ENCODE data around the gene VWF.

VWF gene

DNA sequence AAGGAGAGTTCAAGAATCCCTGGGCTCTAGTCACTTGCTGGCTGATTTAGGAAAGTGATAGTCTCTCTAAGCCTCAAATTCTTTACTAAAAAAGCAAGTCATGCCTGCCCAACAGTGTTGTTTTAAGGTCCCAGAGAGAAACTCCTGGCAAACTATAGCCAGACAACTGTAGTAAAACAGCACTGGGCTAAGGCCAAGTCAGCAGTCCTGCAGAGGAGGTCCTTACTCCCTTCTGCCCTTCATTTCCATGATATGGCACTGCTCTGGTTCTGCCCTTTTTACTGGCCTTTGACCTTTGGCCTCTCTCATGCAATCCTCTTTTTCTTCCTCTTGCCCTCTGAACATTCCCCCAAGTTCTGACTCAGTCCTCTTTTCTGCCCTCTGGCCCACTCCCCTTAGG is 74.9 kb downstream of the VWF start:
- H3K9ac ChIP-seq (ENCODE audit: low read length) = peak overlapping the region; percentile 26
- H3K4me3 ChIP-seq (ENCODE audit: insufficient read depth in 1 of 2, low read depth in 1 of 2, low read length in 2 of 2) = no peak overlapping the region
- H2BK120ac ChIP-seq (ENCODE audit: low read depth, low read length) = no peak overlapping the region
- H3K27me3 ChIP-seq (ENCODE audit: control insufficient read depth in 1 of 2, insufficient read depth in 1 of 2, low read length in 2 of 2) = no peaks in the 10 kb centered on the region
- no peak overlapping the region for H2BK12ac ChIP-seq (ENCODE audit: low read length in 2 of 2)
- H3K79me1 ChIP-seq (replicated peaks; ENCODE audit: low read length, poor library complexity, severe bottlenecking) = no peaks in the 10 kb centered on the region
- no peaks in the 10 kb centered on the region for H3K36me3 ChIP-seq (ENCODE audit: control insufficient read depth in 1 of 2, insufficient read depth in 2 of 2, low read depth in 1 of 2, low read length in 2 of 2)
- H3K27ac ChIP-seq (ENCODE audit: low read length, poor library complexity, severe bottlenecking) = no peak overlapping the region
- no peak overlapping the region for H3K14ac ChIP-seq (ENCODE audit: low read length in 2 of 2)
- no peak for DNase-seq
- no peak overlapping the region for H3K4ac ChIP-seq (ENCODE audit: low read depth in 1 of 2, low read length in 2 of 2)
- no peak overlapping the region for H4K8ac ChIP-seq (ENCODE audit: low read length)
- no peaks in the 10 kb centered on the region for H3K9me3 ChIP-seq (ENCODE audit: control insufficient read depth, low read length)
- no peak overlapping the region for H2BK15ac ChIP-seq (ENCODE audit: low read depth, poor library complexity, severe bottlenecking)
- no peak overlapping the region for H2BK5ac ChIP-seq (ENCODE audit: low read depth, low read length, poor library complexity, severe bottlenecking)
- peak overlapping the region; percentile 27 for H2AK5ac ChIP-seq (ENCODE audit: low read length, severe bottlenecking)
- H3K4me2 ChIP-seq (ENCODE audit: low read length, poor library complexity, severe bottlenecking) = no peak overlapping the region
- no peak overlapping the region for H2AFZ ChIP-seq (ENCODE audit: low read depth, low read length)
- peaks cover 13% of the 10 kb centered on the region for H3K4me1 ChIP-seq (ENCODE audit: control insufficient read depth, insufficient read depth, low read depth, low read length)
- H3K23ac ChIP-seq (ENCODE audit: low read length in 2 of 2) = no peak overlapping the region
- H3K18ac ChIP-seq (ENCODE audit: low read depth in 1 of 2, low read length in 2 of 2) = no peak overlapping the region
- H4K91ac ChIP-seq (ENCODE audit: low read length) = no peak overlapping the region

DNA sequence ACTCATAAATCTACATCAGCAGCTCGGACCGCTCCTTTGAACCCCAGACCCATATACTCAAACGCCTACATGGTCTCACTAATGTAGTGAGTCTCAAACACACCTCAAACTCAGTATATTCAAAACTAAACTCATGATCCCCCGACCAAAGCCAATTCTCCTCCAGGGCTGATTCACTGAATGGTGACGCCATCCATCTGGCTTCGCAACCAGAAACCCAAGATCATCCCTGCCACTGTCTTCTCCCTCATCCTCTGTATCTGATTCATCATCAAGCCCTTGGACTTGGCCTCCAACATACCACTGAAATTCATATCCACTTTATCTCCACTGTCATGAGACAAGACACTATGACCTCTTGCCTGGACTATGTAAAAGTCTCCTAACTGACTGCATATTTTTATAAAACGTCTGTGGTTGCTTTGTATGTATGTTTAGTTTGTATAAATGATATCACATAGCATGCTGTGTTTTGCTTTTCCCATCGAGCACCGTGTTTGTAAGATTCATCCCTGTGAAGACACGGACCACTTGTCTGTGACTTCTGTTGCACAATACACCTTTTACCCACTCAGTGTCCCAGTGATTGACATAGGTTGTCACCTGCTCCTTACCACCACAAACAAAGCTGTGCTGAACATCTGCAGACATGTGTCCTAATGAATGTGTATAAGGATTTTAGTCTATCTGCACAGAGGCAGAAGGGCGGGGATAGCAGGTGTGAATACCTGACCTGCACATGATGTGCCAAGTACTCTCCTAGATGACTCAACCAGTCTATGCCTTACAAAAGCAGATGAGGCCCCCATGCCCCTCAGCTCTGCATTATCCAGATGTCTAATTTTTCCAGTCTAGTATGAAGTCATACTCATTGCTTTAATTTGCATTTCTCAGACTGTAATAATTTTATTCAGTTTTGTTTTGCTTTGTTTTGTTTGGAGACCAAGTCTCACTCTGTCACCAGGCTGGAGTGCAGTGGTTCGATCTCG is 76.9 kb downstream of the VWF start:
- no peak overlapping the region for H3K23ac ChIP-seq (ENCODE audit: low read length in 2 of 2)
- H2BK120ac ChIP-seq (ENCODE audit: low read depth, low read length) = no peak overlapping the region
- H3K4me3 ChIP-seq (ENCODE audit: insufficient read depth in 1 of 2, low read depth in 1 of 2, low read length in 2 of 2) = no peak overlapping the region
- no peak overlapping the region for H2BK15ac ChIP-seq (ENCODE audit: low read depth, poor library complexity, severe bottlenecking)
- H3K36me3 ChIP-seq (ENCODE audit: control insufficient read depth in 1 of 2, insufficient read depth in 2 of 2, low read depth in 1 of 2, low read length in 2 of 2) = no peaks in the 10 kb centered on the region
- H3K4me2 ChIP-seq (ENCODE audit: low read length, poor library complexity, severe bottlenecking) = no peak overlapping the region
- no peak overlapping the region for H2BK5ac ChIP-seq (ENCODE audit: low read depth, low read length, poor library complexity, severe bottlenecking)
- WGBS = 79% methylated on average over 13 of the region's 13 CpGs
- no peak overlapping the region for H3K18ac ChIP-seq (ENCODE audit: low read depth in 1 of 2, low read length in 2 of 2)
- H3K14ac ChIP-seq (ENCODE audit: low read length in 2 of 2) = no peak overlapping the region
- no peak overlapping the region for H3K4ac ChIP-seq (ENCODE audit: low read depth in 1 of 2, low read length in 2 of 2)
- H3K9ac ChIP-seq (ENCODE audit: low read length) = peak overlapping the region; percentile 71
- DNase-seq = peak; percentile 75
- peaks cover 10% of the 10 kb centered on the region for H3K4me1 ChIP-seq (ENCODE audit: control insufficient read depth, insufficient read depth, low read depth, low read length)
- no peaks in the 10 kb centered on the region for H3K27me3 ChIP-seq (ENCODE audit: control insufficient read depth in 1 of 2, insufficient read depth in 1 of 2, low read length in 2 of 2)
- H3K9me3 ChIP-seq (ENCODE audit: control insufficient read depth, low read length) = no peaks in the 10 kb centered on the region
- no peak overlapping the region for H3K27ac ChIP-seq (ENCODE audit: low read length, poor library complexity, severe bottlenecking)
- no peak overlapping the region for H2AFZ ChIP-seq (ENCODE audit: low read depth, low read length)
- H3K79me1 ChIP-seq (replicated peaks; ENCODE audit: low read length, poor library complexity, severe bottlenecking) = no peaks in the 10 kb centered on the region
- no peak overlapping the region for H4K8ac ChIP-seq (ENCODE audit: low read length)
- H2BK12ac ChIP-seq (ENCODE audit: low read length in 2 of 2) = no peak overlapping the region
- H2AK5ac ChIP-seq (ENCODE audit: low read length, severe bottlenecking) = no peak overlapping the region
- no peak overlapping the region for H4K91ac ChIP-seq (ENCODE audit: low read length)

DNA sequence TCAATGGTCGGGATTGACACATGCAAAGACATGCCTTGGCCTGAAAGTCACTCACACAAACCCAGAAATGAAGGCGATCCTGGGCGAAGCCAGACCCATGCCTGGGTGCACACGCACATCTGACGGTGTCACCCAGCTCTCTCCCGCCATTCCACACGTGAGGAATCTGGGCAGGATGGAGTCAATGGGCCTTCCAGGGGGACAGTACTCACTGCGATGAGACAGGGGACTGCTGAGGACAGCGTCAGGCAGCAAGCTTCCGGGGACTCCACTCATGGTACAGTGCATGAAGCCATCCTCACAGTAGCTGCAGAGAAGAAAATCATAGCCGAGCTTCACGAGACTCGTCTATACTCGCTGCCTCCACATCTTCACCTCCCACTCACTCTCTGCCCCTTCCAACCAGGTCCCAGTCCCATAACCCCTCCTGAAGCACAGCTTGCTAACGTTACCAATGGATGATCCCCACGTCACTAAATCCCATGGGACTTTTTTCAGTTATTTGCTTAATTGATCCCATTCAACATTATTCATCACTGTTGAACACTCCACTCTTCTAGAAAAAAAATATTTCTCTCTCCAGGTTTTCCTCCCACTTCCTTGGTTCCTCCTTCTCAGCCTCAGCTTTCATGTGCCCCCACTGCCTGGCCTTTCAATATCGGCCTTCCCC is 77.8 kb downstream of the VWF start:
- H3K79me1 ChIP-seq (replicated peaks; ENCODE audit: low read length, poor library complexity, severe bottlenecking) = no peaks in the 10 kb centered on the region

DNA sequence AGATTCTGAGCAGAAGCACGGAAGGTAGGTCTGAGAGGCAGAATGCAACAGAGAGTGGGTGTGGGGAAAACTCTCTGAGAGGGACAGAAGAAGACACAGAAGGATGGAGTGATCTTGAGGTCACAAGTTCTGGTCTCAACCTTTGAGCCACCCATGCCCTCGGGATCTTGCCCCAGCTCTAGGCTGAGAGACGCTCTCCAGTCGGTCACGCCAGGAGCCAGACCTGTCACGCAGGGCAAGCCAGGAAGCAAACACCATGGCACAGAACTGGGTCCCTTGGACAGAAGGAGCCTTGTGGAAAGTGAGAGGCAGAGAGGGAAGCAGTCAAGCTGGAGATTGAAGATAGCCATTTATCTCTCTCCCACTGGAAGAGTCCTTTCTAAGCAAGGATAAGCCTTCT is 79.0 kb downstream of the VWF start:
- H3K4me1 ChIP-seq (ENCODE audit: control insufficient read depth, insufficient read depth, low read depth, low read length) = peaks cover 7% of the 10 kb centered on the region
- H3K4me2 ChIP-seq (ENCODE audit: low read length, poor library complexity, severe bottlenecking) = no peak overlapping the region
- H2BK5ac ChIP-seq (ENCODE audit: low read depth, low read length, poor library complexity, severe bottlenecking) = no peak overlapping the region
- no peak overlapping the region for H2BK120ac ChIP-seq (ENCODE audit: low read depth, low read length)
- no peaks in the 10 kb centered on the region for H3K27me3 ChIP-seq (ENCODE audit: control insufficient read depth in 1 of 2, insufficient read depth in 1 of 2, low read length in 2 of 2)
- H3K18ac ChIP-seq (ENCODE audit: low read depth in 1 of 2, low read length in 2 of 2) = no peak overlapping the region
- H3K9me3 ChIP-seq (ENCODE audit: control insufficient read depth, low read length) = no peaks in the 10 kb centered on the region
- H2AK5ac ChIP-seq (ENCODE audit: low read length, severe bottlenecking) = no peak overlapping the region
- no peak overlapping the region for H3K4ac ChIP-seq (ENCODE audit: low read depth in 1 of 2, low read length in 2 of 2)
- DNase-seq = no peak
- H2BK15ac ChIP-seq (ENCODE audit: low read depth, poor library complexity, severe bottlenecking) = no peak overlapping the region
- H3K4me3 ChIP-seq (ENCODE audit: insufficient read depth in 1 of 2, low read depth in 1 of 2, low read length in 2 of 2) = no peak overlapping the region
- no peak overlapping the region for H3K9ac ChIP-seq (ENCODE audit: low read length)
- no peak overlapping the region for H3K14ac ChIP-seq (ENCODE audit: low read length in 2 of 2)
- H3K36me3 ChIP-seq (ENCODE audit: control insufficient read depth in 1 of 2, insufficient read depth in 2 of 2, low read depth in 1 of 2, low read length in 2 of 2) = no peaks in the 10 kb centered on the region
- H4K91ac ChIP-seq (ENCODE audit: low read length) = no peak overlapping the region
- H4K8ac ChIP-seq (ENCODE audit: low read length) = no peak overlapping the region
- no peaks in the 10 kb centered on the region for H3K79me1 ChIP-seq (replicated peaks; ENCODE audit: low read length, poor library complexity, severe bottlenecking)
- H2AFZ ChIP-seq (ENCODE audit: low read depth, low read length) = no peak overlapping the region
- H3K27ac ChIP-seq (ENCODE audit: low read length, poor library complexity, severe bottlenecking) = no peak overlapping the region
- H3K23ac ChIP-seq (ENCODE audit: low read length in 2 of 2) = no peak overlapping the region
- H2BK12ac ChIP-seq (ENCODE audit: low read length in 2 of 2) = no peak overlapping the region
- 97% methylated on average over 6 of the region's 6 CpGs for WGBS

More for the DNA sequence above, 77.8 kb downstream of the VWF start:
- peak overlapping the region in 1 of 2 experiments; percentile 2 for H3K18ac ChIP-seq (ENCODE audit: low read depth in 1 of 2, low read length in 2 of 2)
- no peak overlapping the region for H2AFZ ChIP-seq (ENCODE audit: low read depth, low read length)
- no peak for DNase-seq
- H4K91ac ChIP-seq (ENCODE audit: low read length) = no peak overlapping the region
- H2BK120ac ChIP-seq (ENCODE audit: low read depth, low read length) = no peak overlapping the region
- H4K8ac ChIP-seq (ENCODE audit: low read length) = no peak overlapping the region
- no peak overlapping the region for H3K27ac ChIP-seq (ENCODE audit: low read length, poor library complexity, severe bottlenecking)
- no peaks in the 10 kb centered on the region for H3K9me3 ChIP-seq (ENCODE audit: control insufficient read depth, low read length)
- no peak overlapping the region for H2BK15ac ChIP-seq (ENCODE audit: low read depth, poor library complexity, severe bottlenecking)
- no peaks in the 10 kb centered on the region for H3K27me3 ChIP-seq (ENCODE audit: control insufficient read depth in 1 of 2, insufficient read depth in 1 of 2, low read length in 2 of 2)
- peak overlapping the region; percentile 71 for H3K9ac ChIP-seq (ENCODE audit: low read length)
- WGBS = 95% methylated on average over 17 of the region's 17 CpGs
- H3K4me1 ChIP-seq (ENCODE audit: control insufficient read depth, insufficient read depth, low read depth, low read length) = peaks cover 7% of the 10 kb centered on the region
- H2AK5ac ChIP-seq (ENCODE audit: low read length, severe bottlenecking) = no peak overlapping the region
- H3K36me3 ChIP-seq (ENCODE audit: control insufficient read depth in 1 of 2, insufficient read depth in 2 of 2, low read depth in 1 of 2, low read length in 2 of 2) = no peaks in the 10 kb centered on the region
- H2BK5ac ChIP-seq (ENCODE audit: low read depth, low read length, poor library complexity, severe bottlenecking) = no peak overlapping the region
- no peak overlapping the region for H3K23ac ChIP-seq (ENCODE audit: low read length in 2 of 2)
- no peak overlapping the region for H3K4me3 ChIP-seq (ENCODE audit: insufficient read depth in 1 of 2, low read depth in 1 of 2, low read length in 2 of 2)
- peak overlapping the region in 1 of 2 experiments; percentile 77 for H3K14ac ChIP-seq (ENCODE audit: low read length in 2 of 2)
- H2BK12ac ChIP-seq (ENCODE audit: low read length in 2 of 2) = no peak overlapping the region
- H3K4ac ChIP-seq (ENCODE audit: low read depth in 1 of 2, low read length in 2 of 2) = no peak overlapping the region
- H3K4me2 ChIP-seq (ENCODE audit: low read length, poor library complexity, severe bottlenecking) = no peak overlapping the region

Data from mesenchymal stem cell (in vitro differentiated cells and primary cell).